RWPE1 (cell line): Measurements from ENCODE around the gene CCDC148.

Experiments used
- CTCF ChIA-PET: fragments of 350-600 bp; sonication (Branson Sonifier 250); formaldehyde crosslinking; extraction: SDS; loops from one replicate; lab custom pipeline; 2021; lab: Yijun Ruan, JAX
- POLR2A ChIA-PET: fragments of 400-600 bp; formaldehyde crosslinking; extraction: SDS; loops from one replicate; lab custom pipeline; 2020; ENCODE audit warnings: antibody characterized with exemption; ENCODE audit not compliant: low non-redundant PET; lab: Yijun Ruan, JAX
- DNase-seq: peaks from one replicate; pipeline ENCODE4 v3.0.0; 2012; ENCODE audit warnings: low spot score
- H3K27ac ChIP-seq: fragments of 450-650 bp; 2 replicates; pipeline ENCODE4 v1.5.1; 2017
- TF ChIP-seq, protein P1 (sequence below): fragments of 450-650 bp; conservative IDR thresholded peaks from 2 replicates; pipeline ENCODE4 v1.5.1; 2017; ENCODE audit warnings: low read depth, mild to moderate bottlenecking

The CCDC148 gene

DNA sequence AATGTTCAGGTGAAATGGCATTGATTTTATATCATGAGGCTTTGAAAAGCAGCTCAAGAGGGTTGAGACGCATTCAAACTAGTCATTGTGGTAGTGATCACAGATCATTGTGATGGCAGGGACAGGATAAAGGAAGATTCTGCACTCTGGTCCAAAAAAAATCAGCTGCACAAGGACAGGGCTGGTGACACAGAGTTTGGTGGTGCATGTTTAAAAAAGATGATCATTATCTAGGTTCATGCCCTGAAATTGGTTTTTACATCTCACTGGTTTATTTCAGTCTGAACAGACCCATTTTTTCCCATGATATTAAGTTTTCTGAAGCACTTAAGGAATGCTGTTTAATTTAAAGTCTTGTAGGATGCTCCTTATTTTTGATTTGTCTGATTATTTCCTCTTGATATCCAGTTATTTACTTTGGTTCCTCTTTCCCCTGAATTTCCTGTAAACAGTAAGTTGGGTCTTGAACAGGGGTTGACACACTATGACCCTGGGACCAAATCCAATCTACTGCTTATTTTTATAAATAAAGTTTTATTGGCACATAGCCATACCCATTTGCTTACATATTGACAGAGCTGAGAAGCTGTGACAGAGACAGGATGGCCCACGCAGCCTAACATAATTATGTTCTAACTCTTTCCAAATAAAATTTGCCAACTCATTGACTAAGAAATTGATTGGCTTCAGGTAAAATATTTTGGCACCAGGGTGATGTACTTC, 256.5 kb downstream of the CCDC148 start:
- CTCF ChIA-PET: interaction anchor here (0.7 kb wide), 1 partner anchor 1790 kb away, joined by 3 read pairs; no protein-coding TSS in a partner anchor
- no peak for DNase-seq
- POLR2A ChIA-PET: no interaction called here
- TF ChIP-seq, protein P1, sequence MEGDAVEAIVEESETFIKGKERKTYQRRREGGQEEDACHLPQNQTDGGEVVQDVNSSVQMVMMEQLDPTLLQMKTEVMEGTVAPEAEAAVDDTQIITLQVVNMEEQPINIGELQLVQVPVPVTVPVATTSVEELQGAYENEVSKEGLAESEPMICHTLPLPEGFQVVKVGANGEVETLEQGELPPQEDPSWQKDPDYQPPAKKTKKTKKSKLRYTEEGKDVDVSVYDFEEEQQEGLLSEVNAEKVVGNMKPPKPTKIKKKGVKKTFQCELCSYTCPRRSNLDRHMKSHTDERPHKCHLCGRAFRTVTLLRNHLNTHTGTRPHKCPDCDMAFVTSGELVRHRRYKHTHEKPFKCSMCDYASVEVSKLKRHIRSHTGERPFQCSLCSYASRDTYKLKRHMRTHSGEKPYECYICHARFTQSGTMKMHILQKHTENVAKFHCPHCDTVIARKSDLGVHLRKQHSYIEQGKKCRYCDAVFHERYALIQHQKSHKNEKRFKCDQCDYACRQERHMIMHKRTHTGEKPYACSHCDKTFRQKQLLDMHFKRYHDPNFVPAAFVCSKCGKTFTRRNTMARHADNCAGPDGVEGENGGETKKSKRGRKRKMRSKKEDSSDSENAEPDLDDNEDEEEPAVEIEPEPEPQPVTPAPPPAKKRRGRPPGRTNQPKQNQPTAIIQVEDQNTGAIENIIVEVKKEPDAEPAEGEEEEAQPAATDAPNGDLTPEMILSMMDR: no peak
- H3K27ac ChIP-seq: no peak overlapping the region

DNA sequence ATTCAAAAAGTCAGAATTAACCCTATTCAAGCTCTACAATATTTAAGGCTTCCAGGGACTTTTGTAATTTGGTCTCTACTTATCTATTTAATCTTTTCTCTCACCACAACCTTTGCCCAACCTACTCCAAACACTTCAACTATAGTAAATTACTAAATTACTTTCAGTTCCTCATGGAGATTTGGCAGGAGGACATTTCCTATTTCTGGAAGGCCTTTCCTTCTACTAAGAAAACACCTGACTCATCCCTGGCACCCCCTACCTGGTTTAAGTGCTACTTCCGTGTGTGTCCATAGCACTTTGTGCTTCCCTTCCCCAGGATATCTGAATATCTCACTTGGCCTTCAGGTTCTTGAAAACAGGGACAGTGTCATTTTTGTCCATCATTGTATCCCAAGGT, 258.6 kb downstream of the CCDC148 start:
- CTCF ChIA-PET: no interaction called here
- TF ChIP-seq, protein P1: no peak
- H3K27ac ChIP-seq: no peak overlapping the region
- DNase-seq: no peak
- POLR2A ChIA-PET: no interaction called here

DNA sequence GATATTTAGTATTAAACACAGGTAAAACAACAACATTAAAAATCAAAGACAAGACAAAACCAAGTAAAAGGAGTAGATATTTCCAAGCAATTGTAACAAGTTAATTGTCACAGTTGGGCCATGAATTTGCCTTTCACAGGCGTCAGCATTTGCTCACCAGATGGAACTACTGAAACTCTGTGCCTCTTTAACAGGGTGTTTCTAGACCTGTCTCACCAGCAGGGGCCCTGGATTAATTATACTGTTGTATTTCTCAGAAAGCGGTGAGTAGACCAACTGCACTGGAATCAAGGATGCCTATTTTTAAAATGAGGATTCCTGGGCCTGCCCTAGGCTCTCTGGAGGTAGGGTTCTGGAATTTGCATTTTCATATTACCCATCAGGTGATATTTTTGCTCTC, 262.3 kb downstream of the CCDC148 start:
- TF ChIP-seq, protein P1: no peak
- no peak overlapping the region for H3K27ac ChIP-seq
- ChIA-PET POLR2A (no interaction called here), CTCF (no interaction called here)
- DNase-seq: no peak

DNA sequence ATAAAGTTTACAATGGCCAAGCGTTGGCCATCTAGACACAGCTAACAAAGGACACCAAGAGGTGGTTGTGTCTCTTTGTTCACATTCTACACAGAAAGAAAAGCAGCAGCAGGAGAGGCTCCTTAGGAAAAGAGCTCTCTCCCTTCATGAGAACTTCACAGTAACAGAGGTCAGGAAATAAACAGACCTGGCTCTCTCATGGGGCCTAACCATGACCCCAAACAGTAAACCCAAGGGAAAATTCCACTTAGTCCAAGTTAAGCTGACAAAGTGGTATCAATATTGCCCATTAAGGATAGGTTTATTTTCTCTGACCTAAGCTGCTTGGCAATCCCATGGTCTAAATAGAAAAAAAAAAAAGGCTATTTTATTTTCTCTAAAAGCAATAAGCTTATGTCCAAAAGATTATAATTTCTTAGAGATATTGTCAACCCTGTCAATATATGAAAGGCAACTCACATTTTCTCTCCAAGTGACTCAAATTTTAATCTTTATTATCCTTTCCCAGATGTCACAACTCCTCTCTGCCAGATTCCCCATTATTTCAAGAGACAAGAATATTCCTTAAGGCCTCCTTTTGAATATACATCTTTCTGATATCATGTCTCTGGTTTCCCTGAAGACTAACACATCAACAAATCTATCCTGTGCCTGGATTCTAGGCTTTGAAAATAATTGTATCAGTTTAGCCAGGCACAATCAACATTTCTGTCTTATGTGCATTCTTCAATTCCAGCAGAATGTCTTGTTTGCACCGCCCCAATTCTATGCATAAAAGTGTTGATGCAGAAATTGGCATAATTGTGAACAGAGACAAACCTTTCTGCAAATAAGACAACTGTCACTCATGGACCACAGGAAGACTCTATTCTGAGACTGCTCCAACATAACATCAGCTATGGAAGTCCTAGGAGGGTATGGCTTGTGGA, 263.8 kb downstream of the CCDC148 start:
- no peak overlapping the region for H3K27ac ChIP-seq
- POLR2A ChIA-PET: no interaction called here
- CTCF ChIA-PET: interaction anchor here (0.9 kb wide), 1 partner anchor 9 kb away, joined by 4 read pairs; no protein-coding TSS in a partner anchor
- no peak for DNase-seq
- TF ChIP-seq, protein P1: no peak

DNA sequence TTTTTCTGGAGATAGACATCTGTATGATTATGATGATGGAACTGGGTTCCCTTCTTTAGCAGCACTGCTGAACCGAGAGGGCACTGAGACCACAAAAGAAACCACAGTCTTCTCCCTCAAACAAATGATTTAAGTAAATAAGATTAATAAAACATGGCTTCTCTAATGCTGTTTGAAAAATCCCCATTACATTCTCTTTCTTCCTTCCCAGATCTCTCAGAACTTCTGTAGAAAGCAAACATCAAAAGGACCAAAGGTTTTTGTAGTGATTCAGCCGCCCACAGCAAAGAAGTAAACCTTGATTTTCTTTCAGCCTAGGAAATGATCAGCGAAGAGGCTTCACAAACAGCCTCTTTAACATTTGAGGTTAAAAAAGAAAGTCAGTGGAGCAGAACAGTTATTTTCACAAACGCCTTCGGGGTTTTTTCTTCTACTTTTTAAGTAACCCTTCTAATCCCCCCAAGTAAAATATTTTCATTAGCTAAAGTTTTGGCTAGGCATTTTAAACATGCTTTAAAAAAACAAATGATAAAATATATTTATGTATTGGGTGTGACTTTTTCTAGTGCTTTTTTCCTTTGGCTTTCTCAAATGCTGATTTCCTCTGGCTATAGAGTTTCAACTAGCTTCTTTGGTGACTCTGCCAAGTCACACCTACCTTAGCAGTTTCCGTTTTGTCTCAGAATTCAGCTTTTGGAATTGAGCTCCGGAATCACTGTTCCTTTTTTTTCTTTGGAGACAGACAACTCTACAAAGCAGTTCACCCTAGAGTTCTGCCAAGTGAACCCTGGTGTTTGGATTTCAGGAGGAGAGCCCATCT, 265.3 kb downstream of the CCDC148 start:
- POLR2A ChIA-PET: no interaction called here
- H3K27ac ChIP-seq: no peak overlapping the region
- DNase-seq: no peak
- TF ChIP-seq, protein P1: no peak
- CTCF ChIA-PET: no interaction called here

DNA sequence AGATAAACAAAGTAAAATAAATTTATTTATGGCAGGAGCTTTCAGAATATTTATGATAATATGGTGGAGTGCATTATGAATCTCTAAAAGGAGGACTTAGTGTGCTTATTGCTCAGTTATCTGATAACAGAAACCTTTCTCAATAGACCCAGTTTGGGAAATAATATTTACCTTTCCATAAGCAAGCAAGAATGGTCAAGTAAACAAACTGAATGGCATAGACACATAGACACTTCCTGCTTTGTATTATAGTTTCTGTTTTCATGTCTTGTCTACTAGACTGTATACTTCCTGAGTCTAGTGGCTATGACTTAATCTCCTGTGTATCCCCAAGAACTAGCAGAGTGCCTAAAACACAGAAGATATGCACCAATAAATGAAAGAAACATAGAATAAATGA, 267.0 kb downstream of the CCDC148 start:
- POLR2A ChIA-PET: no interaction called here
- H3K27ac ChIP-seq: no peak overlapping the region
- TF ChIP-seq, protein P1: no peak
- DNase-seq: no peak
- CTCF ChIA-PET: no interaction called here
